ENCODE results near the gene LSM7.
A peak's percentile ranks its signal among the peaks of the same experiment; 100 is the strongest.

The LSM7 gene

DNA sequence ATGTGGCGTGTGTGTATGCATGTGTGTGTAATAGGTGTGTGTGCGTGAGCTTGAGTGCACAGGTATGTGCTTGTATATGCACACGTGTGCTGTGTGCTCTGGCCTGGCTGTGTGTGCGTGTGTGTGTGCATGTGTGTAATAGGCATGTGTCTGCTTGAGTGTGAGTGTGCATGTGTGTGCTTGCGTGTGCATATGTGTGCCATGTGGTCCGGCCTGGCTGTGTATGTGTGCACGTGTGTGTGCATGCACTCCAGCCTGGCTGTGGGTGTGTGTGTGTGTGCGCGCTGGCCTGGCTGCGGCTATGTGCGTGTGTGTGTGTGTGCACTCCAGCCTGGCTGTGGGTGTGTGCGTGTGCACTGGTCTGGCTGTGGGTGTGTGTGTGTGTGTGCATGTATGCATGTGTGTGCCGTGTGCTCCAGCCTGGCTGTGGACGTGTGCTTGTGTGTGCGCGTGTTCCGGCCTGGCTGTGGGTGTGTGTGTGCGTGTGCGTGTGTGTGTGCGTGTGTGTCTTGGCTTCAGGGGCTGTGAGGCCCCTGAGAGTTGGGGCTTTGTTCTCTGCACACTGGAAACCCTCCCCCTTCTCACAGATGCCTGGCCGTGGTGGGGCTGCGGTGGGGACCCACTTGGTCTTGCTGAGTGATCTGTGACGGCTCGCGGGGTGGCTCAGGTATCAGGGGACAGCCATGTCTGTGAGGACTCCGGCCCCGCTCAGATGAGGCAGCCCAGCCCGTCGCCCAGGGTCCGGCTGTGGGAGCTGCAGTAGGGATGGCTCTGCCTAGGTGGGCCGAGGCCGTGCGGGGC, 8.3 kb upstream of the LSM7 start:
- DNase-seq: no peak

DNA sequence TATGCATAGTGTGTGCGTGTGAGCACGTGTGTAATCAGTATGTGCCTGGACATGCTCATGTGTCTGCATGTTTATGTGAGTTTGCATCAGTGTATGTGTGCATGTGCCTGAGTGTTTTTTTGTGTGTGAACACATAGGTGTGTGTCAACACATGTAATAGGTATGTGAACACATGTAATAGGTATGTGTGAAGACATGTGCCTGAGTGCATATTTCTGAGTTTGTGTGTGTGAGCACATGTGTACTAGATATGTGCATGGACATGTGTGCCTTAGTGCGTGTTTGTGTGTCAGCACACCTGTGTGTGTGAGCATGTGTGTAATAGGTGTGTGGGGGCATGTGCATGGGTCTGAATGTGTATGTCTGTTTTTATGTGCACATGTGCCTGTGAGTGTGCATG, 7.5 kb upstream of the LSM7 start:
- no peak for DNase-seq

DNA sequence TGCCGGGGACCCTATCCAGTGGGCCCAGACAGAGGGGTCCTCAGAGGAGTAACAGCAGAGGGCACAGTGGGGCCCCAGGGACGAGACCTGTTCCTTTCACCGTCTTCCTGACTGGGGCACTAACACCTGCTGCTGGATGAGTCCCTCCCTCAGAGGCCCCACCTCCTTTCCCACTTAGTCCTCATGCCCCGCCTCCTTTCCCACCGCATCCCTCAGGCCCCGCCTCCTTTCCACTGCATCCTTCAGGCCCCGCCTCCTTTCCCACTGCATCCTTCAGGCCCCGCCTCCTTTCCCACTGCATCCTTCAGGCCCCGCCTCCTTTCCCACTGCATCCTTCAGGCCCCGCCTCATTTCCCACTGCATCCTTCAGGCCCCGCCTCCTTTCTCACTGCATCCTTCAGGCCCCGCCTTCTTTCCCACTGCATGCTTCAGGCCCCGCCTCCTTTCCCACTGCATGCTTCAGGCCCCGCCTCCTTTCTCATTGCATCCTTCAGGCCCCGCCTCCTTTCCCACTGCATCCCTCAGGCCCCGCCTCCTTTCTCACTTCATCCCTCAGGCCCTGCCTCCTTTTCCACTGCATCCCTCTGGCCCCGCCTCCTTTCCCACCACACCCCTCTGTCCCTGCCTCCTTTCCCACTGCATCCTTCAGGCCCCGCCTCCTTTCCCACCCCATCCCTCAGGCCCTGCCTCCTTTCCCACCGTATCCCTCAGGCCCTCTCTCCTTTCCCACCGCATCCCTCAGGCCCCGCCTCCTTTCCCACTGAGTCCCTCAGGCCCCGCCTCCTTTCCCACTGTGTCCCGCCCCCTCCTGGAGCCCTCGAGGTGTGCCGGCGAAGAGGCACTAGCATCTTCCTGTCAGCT, 6.8 kb upstream of the LSM7 start:
- DNase-seq: no peak

DNA sequence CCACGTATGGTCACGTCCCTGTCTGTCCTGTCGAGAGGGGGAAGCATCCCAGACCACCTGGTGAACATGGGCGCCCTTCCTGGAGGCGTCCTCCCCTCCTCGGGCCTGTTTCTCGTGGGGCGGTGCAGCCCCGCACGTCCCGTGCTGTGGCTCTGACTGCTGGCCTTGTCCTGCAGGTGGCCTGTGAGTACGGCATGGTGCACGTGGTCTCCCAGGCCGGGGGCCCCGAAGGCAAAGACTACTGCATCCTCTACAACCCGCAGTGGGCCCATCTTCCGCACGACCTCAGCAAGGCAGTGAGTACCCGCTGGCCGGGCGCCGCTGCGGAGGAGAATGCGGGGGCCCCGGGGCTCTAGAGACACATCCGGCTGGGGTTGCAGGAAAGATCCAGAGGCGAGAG, 6.0 kb upstream of the LSM7 start:
- DNase-seq: no peak

DNA sequence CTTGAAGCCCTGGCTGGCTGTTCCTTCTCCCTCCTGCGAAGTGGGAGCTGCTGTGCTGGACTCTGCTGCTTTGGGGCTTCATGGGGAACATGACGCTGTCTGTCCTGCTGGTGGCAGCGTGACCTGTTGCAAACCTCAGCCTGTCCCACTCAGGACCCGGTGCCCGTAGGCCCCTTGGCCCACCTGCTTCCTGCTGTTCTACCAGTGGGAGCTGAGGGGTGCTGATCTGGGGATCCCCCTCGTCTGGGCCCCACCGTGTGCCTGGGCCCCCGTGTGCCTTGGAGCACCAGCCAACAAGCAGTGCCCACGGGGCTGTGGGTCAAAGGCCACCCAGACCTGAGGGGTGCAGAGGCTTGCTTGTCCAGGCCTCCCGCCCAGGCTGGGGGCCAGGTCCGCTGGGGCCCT, 5.4 kb upstream of the LSM7 start:
- DNase-seq: no peak

DNA sequence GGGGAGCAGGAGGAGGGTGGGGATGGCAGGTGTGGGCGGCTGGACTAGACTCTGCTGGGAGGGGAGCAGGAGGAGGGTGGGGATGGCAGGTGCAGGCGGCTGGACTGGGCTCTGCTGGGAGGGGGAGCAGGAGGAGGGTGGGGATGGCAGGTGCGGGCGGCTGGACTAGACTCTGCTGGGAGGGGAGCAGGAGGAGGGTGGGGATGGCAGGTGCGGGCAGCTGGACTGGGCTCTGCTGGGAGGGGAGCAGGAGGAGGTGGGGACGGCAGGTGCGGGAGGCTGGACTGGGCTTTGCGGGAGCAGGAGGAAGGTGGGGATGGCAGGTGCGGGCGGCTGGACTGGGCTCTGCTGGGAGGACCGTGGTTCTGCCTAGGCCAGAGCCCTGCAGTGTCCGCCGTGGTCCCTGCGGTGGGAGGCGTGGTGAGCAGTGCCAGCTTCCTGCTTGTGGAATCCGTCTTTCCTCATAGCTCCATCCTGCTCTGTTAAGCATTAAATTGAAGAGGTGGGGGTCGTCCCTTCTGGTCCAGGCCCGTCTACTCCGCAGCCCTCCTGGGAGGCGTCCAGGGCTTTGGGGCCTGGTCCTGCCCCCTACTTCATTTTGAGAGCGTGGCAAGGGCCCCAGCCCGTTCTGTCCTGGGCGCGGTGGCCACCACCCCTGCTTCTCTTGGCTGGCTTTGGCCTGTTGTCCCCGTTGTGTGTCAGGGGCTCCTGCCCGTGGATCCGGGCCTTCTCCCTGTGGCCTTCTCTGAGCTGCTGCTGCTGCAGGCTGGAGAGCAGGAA, 4.8 kb upstream of the LSM7 start:
- DNase-seq: no peak

DNA sequence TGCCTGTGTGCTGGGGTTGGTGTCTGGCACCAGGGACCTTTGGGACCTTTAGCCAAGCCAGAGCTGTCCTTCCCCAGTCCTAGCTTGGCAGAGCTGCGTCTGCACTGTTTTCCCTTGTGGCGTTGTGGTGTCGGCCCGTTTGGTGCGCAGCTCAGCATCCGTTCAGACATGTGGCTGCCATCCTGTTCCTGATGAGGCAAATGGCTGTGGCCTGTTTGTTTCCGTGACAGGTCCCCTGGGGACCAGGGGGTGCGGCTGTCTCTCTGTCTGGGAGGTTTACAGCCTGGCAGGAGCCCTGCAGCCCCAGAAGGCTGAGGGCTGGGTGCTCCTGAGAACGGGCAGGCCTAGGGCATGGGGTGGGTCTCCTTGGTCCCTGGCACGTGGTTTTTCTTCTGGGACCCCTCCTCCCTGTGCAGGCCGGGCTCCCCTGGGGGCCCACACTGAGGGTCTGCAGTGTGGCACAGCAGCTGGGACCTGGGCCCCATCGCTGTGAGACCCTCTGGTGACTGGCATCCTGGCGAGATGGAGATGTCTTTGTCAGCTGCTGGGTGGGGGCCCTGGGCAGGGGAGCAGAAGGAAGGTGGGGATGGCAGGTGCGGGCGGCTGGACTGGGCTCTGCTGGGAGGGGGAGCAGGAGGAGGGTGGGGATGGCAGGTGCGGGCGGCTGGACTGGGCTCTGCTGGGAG, 4.1 kb upstream of the LSM7 start:
- peak; percentile 54 for DNase-seq

DNA sequence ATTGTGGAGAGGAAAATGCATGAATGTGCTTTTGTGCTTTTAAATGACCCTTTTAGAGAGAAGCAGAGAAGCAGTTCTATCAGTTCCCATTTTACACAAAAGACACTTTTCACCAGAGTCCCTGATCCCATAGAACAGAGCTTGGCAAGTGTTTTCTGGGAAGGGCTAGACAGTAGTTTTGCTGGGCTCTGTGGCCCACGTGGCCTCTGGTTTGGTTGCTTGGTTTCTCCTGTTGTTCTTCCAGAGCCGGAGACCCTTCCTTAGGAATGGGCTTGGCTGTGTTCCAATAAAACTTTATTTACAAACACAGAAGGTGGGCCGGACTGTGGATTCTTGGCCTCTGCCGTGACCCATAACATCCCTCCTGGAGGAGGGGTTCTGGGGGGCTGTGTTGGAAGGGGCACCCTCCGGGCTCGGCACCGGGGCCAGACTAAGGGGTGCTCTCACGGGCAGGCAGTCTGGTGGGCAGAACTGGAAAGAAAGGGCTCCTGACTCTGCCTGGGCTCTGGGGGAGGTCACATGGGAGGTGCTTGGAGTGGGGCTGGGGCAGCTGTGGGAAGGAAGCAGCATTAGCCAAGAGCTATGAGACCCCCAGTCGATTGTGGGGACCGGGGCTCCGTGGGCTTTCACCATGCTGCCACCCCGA, 3.3 kb upstream of the LSM7 start:
- no peak for DNase-seq

DNA sequence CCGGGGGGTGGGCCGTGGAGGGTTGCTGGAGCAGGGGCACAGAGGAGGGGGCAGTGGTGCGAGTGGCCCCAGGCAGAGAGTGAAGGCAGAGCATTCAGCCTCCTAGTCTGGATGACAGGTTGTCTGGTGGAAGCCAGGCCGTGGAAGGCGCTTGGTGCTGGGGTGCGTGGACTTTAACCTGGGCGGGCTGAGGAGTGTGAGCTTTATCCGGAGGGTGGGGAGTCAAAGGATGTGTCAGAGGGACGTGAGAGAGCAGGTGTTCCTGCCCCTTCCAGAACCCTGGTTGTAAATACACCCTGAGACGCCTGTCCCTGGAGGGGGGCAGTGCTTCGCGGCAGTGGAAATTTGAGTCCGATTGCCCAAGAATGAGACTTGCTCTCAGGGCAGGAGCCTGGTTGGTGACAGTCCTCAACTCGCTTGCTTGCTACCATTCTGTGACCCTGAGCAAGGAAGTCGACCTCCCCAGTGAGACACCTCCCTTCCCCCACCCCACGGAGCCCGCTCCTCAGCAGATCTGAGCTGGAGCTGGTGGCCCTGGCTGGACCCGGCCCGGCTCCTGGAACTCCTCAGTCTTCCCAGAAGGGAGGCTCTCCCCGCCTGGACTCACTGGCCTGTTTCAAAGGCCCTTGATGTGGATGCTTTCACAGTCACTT, 2.4 kb upstream of the LSM7 start:
- no peak for DNase-seq

DNA sequence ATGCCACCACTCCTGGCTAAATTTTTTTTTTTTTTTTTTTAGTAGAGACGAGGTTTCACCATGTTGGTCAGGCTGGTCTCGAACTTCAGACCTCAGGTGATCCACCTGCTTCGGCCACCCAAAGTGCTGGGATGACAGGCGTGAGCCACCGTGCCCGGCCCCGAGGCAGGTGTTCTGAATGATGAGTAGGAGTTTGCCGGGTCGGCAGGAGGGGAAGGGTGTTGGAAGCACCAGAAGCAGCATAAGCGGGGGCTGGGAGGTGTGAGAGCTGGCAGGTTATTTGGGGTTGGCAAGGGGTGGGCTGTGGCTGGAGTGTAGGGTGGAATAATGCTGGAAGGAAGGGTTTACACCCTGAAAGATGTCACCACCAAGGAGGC, 1.9 kb upstream of the LSM7 start:
- no peak for DNase-seq

DNA sequence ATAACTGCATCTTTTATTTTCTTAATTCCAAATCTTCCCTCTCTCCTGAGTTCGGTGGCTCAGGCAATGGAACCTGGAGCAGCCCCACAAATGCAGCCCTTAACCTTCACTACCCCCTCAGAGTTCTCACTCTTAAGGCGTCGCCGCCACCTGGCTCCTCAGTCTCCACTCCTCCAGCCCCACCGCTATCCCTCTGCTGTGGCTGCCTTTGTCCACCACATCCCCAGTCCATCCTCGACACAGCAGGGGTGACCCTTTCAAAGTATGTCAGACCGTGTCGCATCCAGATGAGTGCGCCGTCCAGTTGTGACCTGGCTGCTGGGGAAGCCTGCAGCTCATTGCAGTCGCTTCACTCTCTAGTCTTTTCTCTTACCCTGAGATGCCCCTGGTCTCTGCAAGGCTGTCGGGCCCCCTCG, 1.1 kb upstream of the LSM7 start:
- DNase-seq: no peak

DNA sequence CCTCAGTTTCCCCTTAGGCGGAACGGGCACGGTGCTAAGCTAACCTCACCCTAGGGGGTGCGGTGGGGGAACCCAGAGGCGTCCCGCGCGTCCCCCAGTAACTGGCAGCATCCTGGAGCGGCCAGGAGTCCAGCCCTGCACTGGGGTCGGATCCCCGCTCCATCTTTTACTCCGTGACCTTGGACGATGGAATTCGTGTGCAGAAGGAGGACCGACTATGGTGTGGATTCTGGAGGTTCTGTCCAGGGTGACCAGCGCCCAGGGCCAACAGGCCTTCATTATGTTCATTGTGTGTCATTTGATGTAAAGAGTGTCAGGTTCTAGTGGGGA, 728 bp upstream of the LSM7 start:
- DNase-seq: no peak

DNA sequence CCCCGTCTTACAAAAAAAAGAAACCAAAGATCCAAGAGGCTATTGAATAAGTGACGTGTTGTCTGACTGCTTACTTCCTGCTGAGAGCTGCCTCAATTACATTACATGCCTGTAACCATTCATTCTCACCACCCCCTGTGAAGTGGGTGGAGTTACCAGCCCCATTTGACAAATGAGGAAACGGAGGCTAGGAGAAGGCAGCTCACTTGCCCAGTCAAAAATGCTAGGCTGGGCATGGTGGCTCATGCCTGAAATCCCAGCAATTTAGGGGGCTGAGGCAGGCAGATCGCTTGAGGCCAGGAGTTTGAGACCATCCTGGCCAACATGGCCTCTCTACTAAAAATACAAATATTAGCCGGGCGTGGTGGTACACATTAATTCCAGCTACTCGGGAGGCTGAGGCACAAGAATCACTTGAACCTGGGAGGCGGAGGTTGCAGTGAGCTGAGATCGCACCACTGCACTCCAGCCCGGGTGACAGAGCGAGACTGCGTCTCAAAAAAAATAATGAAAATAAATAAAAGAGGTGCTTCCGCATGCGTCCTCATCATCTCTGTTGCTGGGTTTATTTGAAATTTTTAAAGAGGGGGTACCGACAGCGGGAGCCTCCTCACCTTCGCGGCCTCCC, 499 bp downstream of the LSM7 start:
- DNase-seq: peak; percentile 34

DNA sequence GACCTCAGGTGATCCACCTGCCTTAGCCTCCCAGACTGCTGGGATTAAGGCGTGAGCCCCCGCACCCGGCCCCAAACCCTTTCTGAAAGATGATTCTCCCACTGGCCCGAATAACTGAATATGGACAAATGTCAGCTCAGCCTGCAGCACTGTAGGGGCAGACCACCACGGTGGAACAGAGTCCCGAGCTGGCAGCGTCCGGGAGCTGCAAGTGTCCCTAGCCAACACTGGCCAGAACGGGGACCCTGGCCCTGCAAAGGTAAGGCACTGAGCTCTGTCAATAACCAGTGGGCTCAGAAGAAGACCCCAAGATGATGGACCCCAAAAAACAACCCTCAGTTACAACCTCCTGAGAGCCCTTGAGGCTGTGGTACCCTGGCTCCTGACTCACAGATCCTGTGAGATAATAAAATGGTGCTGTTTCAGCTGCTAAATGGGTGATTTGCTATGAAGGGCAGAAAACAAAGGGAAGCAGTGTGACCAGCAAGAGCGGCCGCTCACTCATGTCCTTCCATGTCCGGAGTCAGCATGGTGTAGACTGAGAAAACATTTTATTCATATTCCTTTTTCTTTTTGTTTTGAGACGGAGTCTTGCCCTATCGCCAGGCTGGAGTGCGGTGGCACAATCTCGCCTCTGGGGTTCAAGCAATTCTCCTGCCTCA, 1.6 kb downstream of the LSM7 start:
- no peak for DNase-seq

DNA sequence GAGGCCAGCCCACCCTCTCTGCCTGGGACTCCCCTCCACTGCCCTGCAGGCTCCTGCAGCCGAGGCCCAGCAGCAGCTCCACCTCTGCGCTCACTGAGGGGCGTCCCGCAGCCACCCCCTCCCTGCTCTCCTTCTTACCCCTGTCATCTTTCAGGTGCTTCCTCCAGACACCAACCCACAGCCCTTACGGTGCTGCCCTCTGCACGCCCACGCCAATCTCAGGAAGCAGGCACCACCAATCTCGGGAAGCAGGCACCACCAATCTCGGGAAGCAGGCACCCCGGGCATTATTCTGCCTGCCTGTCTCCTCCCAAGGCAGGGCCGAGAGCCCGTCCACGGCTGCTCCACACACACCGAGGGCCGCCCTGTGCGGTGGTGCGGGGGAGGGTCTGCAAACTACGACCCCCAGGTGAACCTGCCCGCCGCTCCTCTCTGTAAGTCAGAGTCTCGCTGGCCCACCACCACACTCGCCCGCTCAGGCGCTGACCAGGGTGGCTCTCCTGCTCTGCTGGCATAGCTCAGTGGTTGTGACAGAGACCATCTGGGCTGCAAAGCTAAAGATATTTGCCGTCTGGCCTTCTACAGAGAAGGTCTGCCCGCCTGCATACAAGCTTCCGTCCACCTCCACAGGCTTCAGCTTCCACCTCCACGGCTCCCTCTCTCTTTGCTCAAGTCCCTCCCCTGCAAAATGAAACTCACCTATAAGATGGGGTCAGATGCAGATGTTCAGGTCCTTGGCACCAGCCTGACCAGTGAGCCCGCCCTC, 2.9 kb downstream of the LSM7 start:
- DNase-seq: no peak

DNA sequence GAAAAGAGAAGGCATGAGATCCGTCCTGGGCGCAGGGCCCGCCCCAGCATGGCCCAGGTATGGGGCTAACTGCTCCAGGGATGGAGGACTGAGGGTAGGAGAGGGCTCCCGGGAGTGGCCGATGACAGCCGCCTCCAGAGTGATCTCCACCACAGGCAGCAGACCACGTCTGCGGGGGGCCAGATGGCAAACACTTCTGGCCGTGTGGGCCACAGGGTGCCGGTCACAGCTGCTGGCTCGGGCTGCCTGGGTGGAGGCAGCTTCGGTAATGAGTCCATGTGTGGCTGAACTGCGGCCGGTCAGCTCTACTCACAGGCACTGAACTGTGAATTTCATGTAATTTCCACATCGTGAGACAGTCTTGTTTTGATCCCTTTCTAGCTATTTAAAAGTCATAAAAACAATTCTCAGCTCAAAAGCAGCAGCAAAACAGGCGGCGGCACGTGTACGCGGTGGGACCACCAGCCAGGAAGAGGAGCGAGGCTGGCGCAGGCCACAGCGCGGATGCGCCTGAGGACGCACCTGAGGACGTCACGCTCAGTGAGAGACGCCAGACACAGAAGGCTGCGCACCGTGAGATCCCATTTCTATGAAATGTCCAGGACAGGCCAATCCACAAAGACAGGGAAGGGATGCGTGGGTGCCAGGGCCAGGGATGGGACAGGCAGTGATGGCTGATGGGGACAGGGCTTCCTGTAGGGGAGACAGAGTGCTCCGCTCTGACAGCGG, 4.0 kb downstream of the LSM7 start:
- no peak for DNase-seq

DNA sequence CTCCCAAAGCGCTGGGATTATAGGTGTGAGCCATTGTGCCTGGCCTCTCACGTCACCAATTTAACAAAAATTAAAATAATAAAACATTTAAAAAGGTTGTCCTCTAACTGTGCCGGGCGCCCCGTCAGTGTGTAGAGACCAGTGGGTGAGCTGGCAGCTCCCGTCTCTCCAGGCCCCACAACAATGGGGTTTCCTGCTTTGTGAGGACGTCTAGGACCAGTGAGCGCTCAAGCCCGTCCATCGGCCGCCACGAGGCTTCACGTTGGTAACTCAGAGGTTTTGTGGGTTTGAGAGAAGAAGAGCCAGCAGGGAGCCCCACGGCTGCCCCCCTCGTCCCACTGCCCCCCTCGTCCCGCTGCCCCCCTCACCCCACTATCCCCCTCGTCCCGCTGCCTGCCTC, 4.7 kb downstream of the LSM7 start:
- no peak for DNase-seq

DNA sequence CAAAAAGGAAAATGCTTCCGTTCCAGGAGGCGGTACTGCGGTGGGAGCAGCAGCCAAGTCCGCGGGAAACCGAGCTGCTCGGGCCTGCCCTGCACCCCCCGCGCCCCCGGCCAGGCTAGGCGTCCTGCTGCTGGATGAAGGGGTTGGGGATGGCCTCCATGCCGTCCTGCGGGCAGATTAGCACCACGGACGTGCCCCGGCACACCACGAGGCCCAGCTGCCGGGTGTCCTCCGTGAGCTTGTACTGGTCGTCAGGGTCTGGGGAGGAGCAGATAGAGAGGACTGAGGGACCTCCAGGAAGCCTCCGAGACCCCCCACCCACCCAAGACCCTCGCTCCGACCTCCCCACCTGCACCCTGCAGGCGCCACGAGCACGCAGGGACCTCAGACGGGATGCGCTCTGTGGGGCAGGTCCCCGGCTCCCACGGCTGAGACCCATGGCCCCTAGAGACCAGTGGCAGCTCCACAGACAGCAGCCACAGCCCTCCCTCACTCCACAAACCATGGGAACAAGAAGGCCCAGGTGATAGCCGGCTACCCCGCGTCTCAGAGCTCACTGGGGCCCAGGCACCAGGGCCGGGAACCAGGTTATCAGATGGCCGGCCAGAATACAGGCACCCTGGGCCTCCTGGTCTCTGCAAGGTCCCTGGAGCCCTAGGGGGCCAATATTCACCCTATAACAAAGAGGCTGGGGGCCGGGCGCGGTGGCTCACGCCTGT, 6.7 kb downstream of the LSM7 start:
- DNase-seq: no peak

DNA sequence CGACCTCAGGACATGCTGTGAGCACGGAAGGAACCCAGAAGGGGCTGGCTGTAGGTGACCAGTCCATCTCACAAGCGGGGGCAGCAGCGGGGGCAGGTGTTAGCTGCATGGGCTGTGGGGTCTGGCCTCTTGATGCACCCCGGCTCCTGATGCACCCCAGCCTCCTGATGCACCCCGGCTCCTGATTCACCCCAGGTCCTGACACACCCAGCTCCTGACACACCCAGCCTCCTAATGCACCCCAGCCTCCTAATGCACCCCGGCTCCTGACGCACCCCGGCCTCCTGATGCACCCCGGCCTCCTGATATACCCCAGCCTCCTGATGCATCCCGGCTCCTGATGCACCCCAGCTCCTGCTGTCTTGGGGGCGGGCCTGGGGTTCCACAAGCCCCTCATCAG, 7.4 kb downstream of the LSM7 start:
- DNase-seq: no peak

All from activated CD4-positive, alpha-beta T cell treated with anti-CD3 and anti-CD28 coated beads, Interleukin-2, amount 50 U/mL, for 1 hour (primary cell).